ENCODE results near the gene TRIM14.

The TRIM14 gene

DNA sequence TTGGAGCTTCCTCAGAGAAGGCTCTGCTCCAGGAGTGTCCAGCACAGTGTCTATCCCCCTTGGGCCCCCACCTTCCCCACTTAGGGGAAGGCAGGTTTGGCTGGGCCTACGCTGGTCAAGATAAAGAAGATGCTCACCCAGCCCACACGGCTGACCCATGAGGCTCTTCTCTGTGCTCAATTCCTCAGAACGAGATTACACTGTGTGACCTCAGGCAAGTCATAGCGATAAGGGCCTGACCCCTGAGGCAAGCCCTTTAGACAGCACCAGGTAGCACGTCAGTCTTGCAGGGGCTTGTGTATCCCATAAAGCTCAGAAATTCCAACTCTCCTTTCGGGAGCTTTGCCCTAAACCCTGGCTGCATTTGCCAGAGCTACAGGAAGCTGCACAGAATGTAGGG lies 40.8 kb upstream of the TRIM14 start:
- TF ChIP-seq, protein P1, sequence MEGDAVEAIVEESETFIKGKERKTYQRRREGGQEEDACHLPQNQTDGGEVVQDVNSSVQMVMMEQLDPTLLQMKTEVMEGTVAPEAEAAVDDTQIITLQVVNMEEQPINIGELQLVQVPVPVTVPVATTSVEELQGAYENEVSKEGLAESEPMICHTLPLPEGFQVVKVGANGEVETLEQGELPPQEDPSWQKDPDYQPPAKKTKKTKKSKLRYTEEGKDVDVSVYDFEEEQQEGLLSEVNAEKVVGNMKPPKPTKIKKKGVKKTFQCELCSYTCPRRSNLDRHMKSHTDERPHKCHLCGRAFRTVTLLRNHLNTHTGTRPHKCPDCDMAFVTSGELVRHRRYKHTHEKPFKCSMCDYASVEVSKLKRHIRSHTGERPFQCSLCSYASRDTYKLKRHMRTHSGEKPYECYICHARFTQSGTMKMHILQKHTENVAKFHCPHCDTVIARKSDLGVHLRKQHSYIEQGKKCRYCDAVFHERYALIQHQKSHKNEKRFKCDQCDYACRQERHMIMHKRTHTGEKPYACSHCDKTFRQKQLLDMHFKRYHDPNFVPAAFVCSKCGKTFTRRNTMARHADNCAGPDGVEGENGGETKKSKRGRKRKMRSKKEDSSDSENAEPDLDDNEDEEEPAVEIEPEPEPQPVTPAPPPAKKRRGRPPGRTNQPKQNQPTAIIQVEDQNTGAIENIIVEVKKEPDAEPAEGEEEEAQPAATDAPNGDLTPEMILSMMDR (IDR thresholded peaks at IDR 0.05; ENCODE audit: low read depth, low read length, missing control alignments), result no peak
- in situ Hi-C loops (cut with HindIII; ENCODE audit: low pct_ligation_motif_present, low sequenced_read_pairs), result no loop called here
- Histone ChIP-seq H3K36me3 (replicated peaks) (no peaks in the 10 kb centered on the region), H3K4me3 (ENCODE audit: low read depth, low read length) (no peak overlapping the region), H3K27ac (no peak overlapping the region), H3K27me3 (replicated peaks) (no peaks in the 10 kb centered on the region)
- DNase-seq, result no peak

- in situ Hi-C loops (cut with HindIII; ENCODE audit: low pct_ligation_motif_present, low sequenced_read_pairs), result no loop called here
Measured at GRCh38 chr9:98159301-98159700, 40.3 kb upstream of the TRIM14 start.

DNA sequence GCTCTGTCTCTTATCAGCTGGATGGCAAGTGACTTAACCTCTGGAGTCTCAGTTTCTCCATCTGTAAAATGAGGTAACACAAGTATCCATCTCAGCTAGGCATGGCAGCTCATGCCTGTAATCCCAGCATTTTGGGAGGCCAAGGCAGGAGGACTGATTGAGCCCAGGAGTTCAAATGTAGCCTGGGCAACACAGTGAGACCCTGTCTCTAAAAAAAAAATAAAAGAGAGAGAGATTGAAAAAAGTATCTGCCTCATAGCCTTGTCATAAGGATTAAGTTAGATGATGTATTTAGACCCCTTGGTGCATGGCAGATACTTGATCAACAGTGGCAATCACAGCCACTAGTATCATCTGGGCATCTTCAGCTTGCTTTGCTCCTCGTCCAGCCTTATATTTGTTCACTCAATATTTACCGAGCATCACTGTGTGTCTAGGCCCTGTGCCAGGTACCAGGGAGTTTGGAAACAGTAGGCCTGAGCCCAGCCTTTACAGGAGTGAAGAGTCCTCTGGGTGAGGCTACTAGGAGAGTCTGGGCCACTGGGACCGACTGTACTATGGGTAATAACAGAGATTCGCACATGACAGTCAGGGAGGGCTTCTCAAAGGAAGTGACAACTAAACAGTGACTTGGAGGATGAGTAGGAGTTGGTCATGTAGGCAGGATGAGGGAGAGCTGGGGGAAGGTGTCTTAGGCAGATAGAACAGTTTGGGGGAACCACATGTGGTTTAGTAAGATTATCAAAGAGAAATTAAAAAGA lies 39.2 kb upstream of the TRIM14 start:
- no peak for DNase-seq
- TF ChIP-seq, protein P1 (IDR thresholded peaks at IDR 0.05; ENCODE audit: low read depth, low read length, missing control alignments), result no peak
- no peaks in the 10 kb centered on the region for H3K36me3 ChIP-seq (replicated peaks)
- no peak overlapping the region for H3K4me3 ChIP-seq (ENCODE audit: low read depth, low read length)
- H3K27me3 ChIP-seq (replicated peaks), result no peaks in the 10 kb centered on the region
- H3K27ac ChIP-seq, result no peak overlapping the region
- in situ Hi-C loops (cut with HindIII; ENCODE audit: low pct_ligation_motif_present, low sequenced_read_pairs), result no loop called here

More at GRCh38 chr9:98159301-98159700, 40.3 kb upstream of the TRIM14 start:
- no peak for DNase-seq
- Histone ChIP-seq H3K36me3 (replicated peaks) (no peaks in the 10 kb centered on the region), H3K27ac (no peak overlapping the region), H3K27me3 (replicated peaks) (no peaks in the 10 kb centered on the region), H3K4me3 (ENCODE audit: low read depth, low read length) (no peak overlapping the region)
- TF ChIP-seq, protein P1 (IDR thresholded peaks at IDR 0.05; ENCODE audit: low read depth, low read length, missing control alignments), result no peak

- in situ Hi-C loops (cut with HindIII; ENCODE audit: low pct_ligation_motif_present, low sequenced_read_pairs), result no loop called here
- TF ChIP-seq, protein P1 (IDR thresholded peaks at IDR 0.05; ENCODE audit: low read depth, low read length, missing control alignments), result no peak
- no peaks in the 10 kb centered on the region for H3K36me3 ChIP-seq (replicated peaks)
- H3K27ac ChIP-seq, result no peak overlapping the region
- no peak overlapping the region for H3K4me3 ChIP-seq (ENCODE audit: low read depth, low read length)
- H3K27me3 ChIP-seq (replicated peaks), result no peaks in the 10 kb centered on the region
- no peak for DNase-seq
Measured at GRCh38 chr9:98157372-98157771, 38.4 kb upstream of the TRIM14 start.

DNA sequence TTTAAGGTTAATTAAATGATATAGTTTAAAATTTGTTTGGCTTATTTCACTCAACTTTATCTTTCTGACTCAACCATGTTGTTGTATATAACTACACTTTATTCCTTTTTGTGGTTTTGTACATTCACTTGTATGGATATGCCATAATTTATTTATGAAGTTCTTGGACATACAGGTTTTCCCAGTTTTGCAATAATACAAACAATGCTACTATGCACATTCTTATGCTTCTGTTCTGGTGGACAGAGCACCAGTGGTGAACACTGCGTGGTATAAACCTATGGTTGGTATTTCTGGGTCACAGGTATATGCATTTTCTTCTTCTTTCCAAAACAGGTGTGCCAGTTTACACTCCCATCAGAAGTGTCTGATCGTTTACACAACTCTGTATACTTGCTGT lies 35.7 kb upstream of the TRIM14 start:
- Histone ChIP-seq H3K27me3 (replicated peaks) (no peaks in the 10 kb centered on the region), H3K27ac (no peak overlapping the region), H3K4me3 (ENCODE audit: low read depth, low read length) (no peak overlapping the region), H3K36me3 (replicated peaks) (no peaks in the 10 kb centered on the region)
- TF ChIP-seq, protein P1 (IDR thresholded peaks at IDR 0.05; ENCODE audit: low read depth, low read length, missing control alignments), result no peak
- DNase-seq, result no peak
- in situ Hi-C loops (cut with HindIII; ENCODE audit: low pct_ligation_motif_present, low sequenced_read_pairs), result no loop called here

DNA sequence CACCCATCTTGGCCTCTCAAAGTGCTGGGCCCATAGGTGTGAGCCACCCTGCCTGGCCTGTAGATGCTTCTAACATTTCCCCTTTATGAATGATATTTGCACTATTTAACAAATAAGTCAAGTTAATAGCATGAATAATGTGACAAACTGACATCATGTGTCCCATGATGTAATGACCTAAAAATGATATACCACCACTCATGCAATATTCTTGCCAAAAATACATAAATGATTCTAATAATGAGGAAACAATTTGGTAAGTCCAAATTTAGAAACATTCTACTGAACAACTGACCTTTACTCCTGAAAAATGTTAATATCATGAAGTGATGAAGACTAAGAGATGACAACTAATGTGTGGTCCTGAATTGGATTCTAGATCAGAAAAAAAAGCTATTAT lies 33.5 kb upstream of the TRIM14 start:
- Histone ChIP-seq H3K36me3 (replicated peaks) (no peaks in the 10 kb centered on the region), H3K4me3 (ENCODE audit: low read depth, low read length) (no peak overlapping the region), H3K27me3 (replicated peaks) (no peaks in the 10 kb centered on the region), H3K27ac (no peak overlapping the region)
- TF ChIP-seq, protein P1 (IDR thresholded peaks at IDR 0.05; ENCODE audit: low read depth, low read length, missing control alignments), result no peak
- no peak for DNase-seq
- in situ Hi-C loops (cut with HindIII; ENCODE audit: low pct_ligation_motif_present, low sequenced_read_pairs), result no loop called here
